ENCODE data around the gene HHIPL1.

Gene HHIPL1

GRCh38 chr14:99662846-99663245 lies 17.9 kb downstream of the HHIPL1 start:
- DNase-seq = no peak

DNA sequence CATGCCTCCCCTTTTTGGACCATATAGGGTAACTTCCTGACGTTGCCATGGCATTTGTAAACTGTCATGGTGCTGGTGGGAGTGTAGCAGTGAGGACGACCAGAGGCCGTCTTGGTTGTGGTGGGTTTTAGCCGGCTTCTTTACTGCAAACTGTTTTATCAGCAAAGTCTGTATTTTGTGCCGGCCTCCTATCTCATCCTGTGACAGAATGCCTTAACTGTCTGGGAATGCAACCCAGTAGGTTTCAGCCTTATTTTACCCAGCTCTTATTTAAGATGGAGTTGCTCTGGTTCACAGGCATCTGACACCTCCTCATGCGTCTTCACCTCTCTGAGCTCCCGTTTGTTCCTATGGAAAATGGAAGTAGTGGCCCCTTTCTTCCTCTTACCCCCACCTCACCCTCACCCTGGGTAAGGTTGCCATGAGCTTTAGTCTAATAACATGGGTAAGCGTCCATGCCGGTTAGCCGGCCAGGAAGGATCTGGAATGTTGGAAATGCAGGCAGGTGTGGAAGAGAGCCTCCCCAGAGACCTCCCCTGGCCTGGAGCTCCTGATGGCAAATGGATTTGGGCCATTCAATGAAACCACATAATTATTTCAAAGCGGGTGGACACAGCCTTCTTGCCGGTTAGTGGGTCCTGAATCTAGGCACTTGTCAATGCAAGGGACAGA lies 18.6 kb downstream of the HHIPL1 start:
- no peak for DNase-seq

GRCh38 chr14:99664058-99664936 lies 19.4 kb downstream of the HHIPL1 start:
- DNase-seq = no peak

- no peak for DNase-seq
Observed at GRCh38 chr14:99664937-99665273, 20.0 kb downstream of the HHIPL1 start.

DNA sequence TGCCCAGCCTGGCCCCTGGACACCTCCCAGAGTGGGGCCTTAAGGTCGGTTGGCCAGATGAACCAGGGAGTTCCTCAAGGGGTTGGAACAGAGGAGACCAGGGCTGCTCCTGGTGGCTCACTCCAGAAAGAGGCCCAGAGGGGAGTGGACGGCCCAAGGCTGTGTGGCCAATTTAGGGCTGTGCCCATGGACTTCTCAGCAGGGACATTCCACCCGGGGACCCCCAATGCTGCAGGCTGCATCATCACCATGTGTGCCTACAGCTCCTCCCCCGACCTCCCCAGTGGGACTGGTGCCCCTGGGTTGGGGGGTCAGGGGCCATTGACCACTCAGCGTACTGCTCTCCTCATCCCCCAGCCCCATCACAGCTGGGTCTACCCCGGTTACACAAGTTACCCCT lies 21.6 kb downstream of the HHIPL1 start:
- DNase-seq = no peak

GRCh38 chr14:99667045-99667444 lies 22.1 kb downstream of the HHIPL1 start:
- DNase-seq = no peak

DNA sequence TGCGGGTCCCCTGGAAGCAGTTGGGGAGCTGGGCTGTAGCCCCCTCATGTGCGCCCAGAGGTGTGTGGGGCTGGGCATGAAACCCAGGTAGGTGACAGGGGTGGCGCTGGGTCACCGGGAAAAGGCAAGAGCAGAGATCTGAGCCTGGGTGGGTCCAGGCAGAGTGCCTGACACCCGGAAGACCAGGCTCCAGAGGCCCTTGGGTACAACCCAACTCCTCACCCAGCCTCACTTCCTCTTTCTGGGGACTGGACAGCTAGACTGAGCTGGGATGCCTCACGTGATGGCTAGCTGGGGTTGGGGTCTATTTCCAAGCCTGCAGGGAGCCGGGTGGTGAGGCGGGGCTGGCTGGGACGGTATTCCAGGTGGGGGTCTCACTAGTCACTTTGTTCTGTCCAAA lies 22.9 kb downstream of the HHIPL1 start:
- no peak for DNase-seq

- DNase-seq = no peak
Observed at GRCh38 chr14:99668307-99669295, 23.7 kb downstream of the HHIPL1 start.

- no peak for DNase-seq
Observed at GRCh38 chr14:99670361-99671234, 25.7 kb downstream of the HHIPL1 start.

DNA sequence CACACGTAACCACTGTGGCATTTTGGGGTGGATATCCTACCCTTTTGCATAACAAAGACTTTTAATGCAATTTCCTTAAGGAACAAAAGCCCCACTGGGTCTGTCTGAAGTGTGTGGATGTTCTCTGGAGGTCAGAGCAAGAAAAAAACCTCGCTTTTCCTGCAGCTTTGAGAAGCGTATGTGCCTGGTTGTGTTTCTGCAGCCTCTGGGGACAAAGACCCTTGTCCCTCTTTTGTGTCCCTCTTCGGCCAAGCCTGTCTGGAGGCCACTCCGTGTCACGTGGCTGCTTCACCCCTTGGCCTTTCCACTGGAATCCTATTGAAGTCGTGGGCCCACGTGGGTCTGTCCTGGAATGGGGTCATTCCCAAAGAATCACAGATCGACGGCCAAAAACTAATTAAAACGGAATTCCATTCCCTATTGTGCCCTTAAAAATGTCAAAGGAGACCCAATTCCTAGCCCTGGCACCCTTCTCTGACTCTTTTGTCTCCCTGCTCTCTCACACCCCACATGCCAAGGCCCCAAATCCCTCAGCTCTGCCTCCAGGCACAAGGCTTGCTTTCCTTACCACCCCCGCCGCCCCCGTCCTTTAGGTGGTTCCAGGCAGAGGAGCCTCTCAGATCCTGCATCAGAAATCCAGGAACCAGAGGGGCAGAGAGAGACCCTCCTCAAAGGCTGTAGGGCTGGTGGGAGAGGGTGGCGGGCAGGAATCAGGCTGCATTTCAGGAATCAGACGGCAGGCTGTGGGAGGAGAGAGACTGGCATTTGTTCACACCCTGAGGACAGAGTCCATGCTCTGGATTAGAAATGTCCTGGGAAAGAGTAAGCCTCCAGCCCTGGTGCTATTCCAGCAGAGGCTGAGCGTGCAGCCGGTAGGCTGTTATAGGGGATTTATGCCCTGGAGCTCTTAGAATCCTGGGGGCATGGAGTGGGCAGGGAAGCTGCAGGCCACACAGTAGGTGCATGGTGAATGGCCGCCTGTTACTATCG lies 26.6 kb downstream of the HHIPL1 start:
- DNase-seq = no peak

- DNase-seq = peak; percentile 14 to 34
Observed at GRCh38 chr14:99672506-99673304, 27.8 kb downstream of the HHIPL1 start.

GRCh38 chr14:99673305-99674063 lies 28.6 kb downstream of the HHIPL1 start:
- DNase-seq = no peak

DNA sequence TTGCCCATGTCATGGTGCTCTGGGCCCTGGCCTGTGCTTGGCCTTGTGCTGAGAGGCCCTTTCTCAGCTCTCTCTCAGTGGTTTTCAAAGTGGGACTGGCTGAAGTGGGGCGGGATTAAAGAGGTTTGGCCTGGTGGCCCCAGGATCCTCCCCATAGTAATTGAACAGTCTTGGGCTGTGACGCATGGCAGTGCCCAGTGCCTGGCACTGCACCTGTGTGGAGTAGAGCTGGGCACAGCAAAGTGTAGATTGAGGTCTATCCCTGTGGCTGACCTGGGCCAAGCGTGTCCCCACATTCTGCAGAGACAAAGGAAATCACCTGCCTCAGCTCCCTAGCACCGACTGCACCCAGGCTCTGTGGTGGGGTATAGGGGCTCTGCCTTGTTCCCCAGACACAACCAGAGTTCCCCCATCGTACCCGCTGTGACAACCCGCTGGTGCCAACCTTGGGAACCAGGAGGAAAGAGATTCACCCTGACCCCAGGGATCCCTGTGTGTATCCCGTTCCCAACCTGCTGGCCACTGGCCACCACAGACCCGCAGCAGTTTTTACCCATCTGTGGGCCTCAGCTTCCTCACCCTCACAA lies 29.2 kb downstream of the HHIPL1 start:
- DNase-seq = no peak

DNA sequence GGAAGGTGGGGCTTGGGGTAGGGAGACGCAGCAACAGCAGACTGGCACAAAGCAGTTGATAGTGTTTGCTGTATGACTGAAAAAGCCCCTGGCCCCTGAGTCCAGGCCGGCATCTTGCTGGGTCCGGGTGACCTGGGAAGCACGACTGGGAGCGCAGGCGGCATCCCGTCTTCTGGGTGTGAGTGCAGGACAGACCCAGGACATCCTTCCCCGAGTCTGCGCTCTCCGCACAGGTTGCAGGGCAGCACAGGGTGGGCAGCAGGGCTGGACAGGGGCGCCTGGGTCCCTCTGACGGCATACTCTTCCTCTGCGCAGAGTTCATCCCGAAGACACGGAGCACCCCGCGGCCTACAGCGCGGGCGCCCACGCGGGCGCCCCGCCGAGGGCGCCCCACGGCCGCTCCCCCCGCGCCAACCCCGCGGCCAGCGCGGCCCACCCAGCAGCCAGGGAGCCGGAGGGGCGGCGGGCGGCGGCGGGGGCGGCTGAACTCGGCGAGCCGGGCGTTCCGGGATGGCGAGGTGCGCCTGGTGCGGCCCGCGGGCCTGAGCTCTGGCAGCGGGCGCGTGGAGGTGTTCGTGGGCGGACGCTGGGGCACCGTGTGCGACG lies 29.9 kb downstream of the HHIPL1 start:
- no peak for DNase-seq

- DNase-seq = no peak
Observed at GRCh38 chr14:99675382-99675835, 30.5 kb downstream of the HHIPL1 start.

- no peak for DNase-seq
Observed at GRCh38 chr14:99675951-99676350, 31.0 kb downstream of the HHIPL1 start.

GRCh38 chr14:99676657-99677056 lies 31.7 kb downstream of the HHIPL1 start:
- DNase-seq = peak in 1 of 2 donors; percentile 29
